Colonic mucosa (tissue), 4 donors: ENCODE data around the gene CLASP1. TPM values are rescaled to one million over a fixed set of nuclear protein-coding genes. Genes with fewer than 3 reads are reported as not detected.
"Not testable (repeated sequence)": the region's sequence is repeated elsewhere in the genome, so short reads cannot be mapped to it uniquely, and the experiment has no call there.

ENCODE experiments used
- DNase-seq: peaks from one replicate; pipeline ENCODE4 v3.0.0-alpha.2; 2020
- H3K27ac ChIP-seq: fragments of 200-600 bp; one replicate; pipeline ENCODE4 v1.8.0; 2021
- H3K27me3 ChIP-seq: fragments of 200-600 bp; one replicate; pipeline ENCODE4 v1.8.0; 2021
- H3K36me3 ChIP-seq: fragments of 200-600 bp; one replicate; pipeline ENCODE4 v1.8.0; 2021
- H3K4me1 ChIP-seq: fragments of 200-600 bp; one replicate; pipeline ENCODE4 v1.8.0; 2021; ENCODE audit warnings: mild to moderate bottlenecking
- H3K4me3 ChIP-seq: fragments of 200-600 bp; one replicate; pipeline ENCODE4 v1.8.0; 2021
- H3K9ac ChIP-seq, 2 donors: one replicate each; pipeline ENCODE4 v1.7.0; 2013; ENCODE audit warnings: control low read depth in 2 of 2, low read depth in 2 of 2, low read length in 2 of 2
- H3K9me3 ChIP-seq: fragments of 200-600 bp; one replicate; pipeline ENCODE4 v1.8.0; 2021
- intact Hi-C: fragments of 100-400 bp; cut with DNase I; formaldehyde crosslinking; loops from one replicate; pipeline ENCODE4 v1.14.1; 2022
- total RNA-seq, 2 donors: library from RNA; stranded (reverse); fragmentation: NEBNext Ultra II Directional in 1 of 2; extraction: Animal tissue kit (Norgen Biotek cat#: 25700) in 1 of 2; gene quantifications; one replicate each; pipeline ENCODE4 v1.2.1, GENCODE V29; 2021
- TF ChIP-seq, protein P1 (sequence below): fragments of 200-600 bp; IDR thresholded peaks from one replicate; pipeline ENCODE4 v1.8.0; 2022; ENCODE audit warnings: antibody characterized with exemption, mild to moderate bottlenecking
- donor health status: healthy.
- donor health status: DM: no; HTN: no; CAD: no.
- donor health status: DM: no; HTN: no; CAD: no.

Gene CLASP1
- total RNA-seq, 2 donors from 2014 or later, result 30.3 to 32.3 TPM

DNA sequence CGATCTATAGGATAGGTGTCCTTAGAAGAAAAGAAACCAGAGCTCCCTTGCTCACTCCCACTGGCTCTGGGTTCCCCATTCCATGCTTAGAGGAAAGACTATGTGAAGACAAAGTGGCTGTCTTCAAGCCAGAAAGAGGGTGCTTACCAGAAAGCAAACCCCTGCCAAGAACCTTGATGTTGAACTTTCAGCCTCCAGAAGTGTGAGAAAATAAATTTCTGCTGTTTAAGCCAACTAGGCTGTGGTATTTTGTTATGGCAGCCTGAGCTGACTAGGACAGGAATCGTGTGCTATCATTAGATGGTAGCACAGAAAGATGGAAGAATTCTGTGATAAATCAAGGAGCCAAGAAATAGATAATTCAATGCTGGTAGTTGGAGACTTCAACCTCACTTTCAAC, 344.3 kb downstream of the CLASP1 start:
- Histone ChIP-seq H3K9me3 (no peaks in the 10 kb centered on the region), H3K4me3 (no peak overlapping the region), H3K27ac (no peak overlapping the region), H3K27me3 (no peaks in the 10 kb centered on the region), H3K4me1 (no peaks in the 10 kb centered on the region), H3K36me3 (no peaks in the 10 kb centered on the region), H3K9ac (no peak overlapping the region)
- TF ChIP-seq, protein P1, sequence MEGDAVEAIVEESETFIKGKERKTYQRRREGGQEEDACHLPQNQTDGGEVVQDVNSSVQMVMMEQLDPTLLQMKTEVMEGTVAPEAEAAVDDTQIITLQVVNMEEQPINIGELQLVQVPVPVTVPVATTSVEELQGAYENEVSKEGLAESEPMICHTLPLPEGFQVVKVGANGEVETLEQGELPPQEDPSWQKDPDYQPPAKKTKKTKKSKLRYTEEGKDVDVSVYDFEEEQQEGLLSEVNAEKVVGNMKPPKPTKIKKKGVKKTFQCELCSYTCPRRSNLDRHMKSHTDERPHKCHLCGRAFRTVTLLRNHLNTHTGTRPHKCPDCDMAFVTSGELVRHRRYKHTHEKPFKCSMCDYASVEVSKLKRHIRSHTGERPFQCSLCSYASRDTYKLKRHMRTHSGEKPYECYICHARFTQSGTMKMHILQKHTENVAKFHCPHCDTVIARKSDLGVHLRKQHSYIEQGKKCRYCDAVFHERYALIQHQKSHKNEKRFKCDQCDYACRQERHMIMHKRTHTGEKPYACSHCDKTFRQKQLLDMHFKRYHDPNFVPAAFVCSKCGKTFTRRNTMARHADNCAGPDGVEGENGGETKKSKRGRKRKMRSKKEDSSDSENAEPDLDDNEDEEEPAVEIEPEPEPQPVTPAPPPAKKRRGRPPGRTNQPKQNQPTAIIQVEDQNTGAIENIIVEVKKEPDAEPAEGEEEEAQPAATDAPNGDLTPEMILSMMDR, result no peak
- DNase-seq, result no peak
- intact Hi-C loops, result no loop called here

DNA sequence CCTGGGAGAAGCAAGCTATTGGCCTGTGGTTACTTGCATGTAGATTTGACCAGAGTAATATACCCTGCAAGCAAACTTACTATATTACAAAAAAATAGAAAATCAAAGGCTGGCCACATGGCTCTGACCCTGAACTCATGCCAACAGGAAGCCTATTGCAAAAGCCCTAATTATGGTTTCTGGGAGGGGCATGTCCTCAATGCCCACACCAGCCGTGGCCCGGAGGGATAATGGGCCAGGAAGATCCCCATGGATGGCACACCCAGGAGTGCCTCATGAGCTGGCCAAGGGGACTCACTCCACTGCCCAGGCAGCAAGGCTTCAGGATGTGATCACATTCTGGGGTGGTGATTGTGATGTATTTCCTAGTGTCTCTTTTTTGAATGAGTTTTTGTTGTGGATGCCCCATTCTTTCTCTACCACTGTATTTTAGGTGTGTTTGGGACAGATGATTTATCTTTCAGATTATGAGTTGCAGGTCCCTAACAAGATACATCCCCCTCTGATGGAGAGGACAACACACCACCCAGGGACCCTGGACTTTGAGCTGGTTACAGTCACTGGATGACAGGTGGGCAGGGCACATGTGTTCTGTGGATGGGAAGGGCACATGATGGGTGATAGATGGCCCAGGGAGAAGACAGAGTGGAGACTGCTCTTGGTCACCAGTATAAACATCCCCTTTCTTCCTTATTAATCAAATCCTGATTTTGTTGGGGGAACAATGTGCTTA, 345.6 kb downstream of the CLASP1 start:
- DNase-seq, result peak; percentile 36
- H3K9me3 ChIP-seq, result no peaks in the 10 kb centered on the region
- no peak overlapping the region for H3K9ac ChIP-seq
- H3K4me1 ChIP-seq, result no peaks in the 10 kb centered on the region
- TF ChIP-seq, protein P1, result no peak
- no peak overlapping the region for H3K4me3 ChIP-seq
- H3K36me3 ChIP-seq, result no peaks in the 10 kb centered on the region
- no peak overlapping the region for H3K27ac ChIP-seq
- no peaks in the 10 kb centered on the region for H3K27me3 ChIP-seq
- intact Hi-C loops, result no loop called here

DNA sequence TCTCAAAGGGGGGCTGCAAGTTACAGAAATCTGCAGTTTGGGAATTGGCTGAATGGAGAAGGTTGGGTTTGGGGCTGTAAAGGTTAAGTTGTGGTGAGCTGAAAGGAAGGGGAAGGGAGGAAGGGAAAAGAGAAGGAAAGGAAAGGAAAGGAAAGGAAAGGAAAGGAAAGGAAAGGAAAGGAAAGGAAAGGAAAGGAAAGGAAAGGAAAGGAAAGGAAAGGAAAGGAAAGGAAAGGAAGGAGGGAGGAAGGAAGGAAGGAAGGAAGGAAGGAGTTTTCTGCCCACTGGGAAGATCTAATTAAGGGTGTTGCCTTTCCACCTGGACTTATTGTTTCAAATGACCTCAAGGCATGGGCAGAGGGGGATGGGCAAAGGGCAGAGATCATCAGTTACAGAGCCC, 348.1 kb downstream of the CLASP1 start:
- H3K9ac ChIP-seq, H3K27ac ChIP-seq, H3K36me3 ChIP-seq, H3K9me3 ChIP-seq, H3K4me3 ChIP-seq, intact Hi-C loops, H3K27me3 ChIP-seq, H3K4me1 ChIP-seq, DNase-seq: not testable (repeated sequence)

DNA sequence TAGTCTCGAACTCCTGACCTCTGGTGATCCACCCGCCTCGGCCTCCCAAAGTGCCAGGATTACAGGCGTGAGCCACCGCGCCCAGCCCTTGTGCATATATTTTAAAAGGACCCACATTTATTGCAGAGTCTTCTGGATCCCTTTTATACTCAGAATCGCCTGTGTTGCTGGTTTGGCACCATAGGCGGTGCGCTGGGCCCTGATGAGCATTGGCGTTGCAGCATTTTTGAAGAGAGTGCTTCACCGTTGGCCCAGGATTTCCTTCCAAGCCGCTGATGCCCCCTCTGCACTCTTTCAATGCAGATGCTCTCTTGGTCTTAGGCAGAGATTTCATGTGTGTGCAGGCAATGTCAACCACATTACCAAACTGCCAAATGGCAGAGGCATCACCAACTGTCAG, 350.8 kb downstream of the CLASP1 start:
- Histone ChIP-seq H3K9ac (no peak overlapping the region), H3K9me3 (no peaks in the 10 kb centered on the region), H3K27ac (no peak overlapping the region), H3K4me3 (no peak overlapping the region), H3K27me3 (no peaks in the 10 kb centered on the region), H3K36me3 (no peaks in the 10 kb centered on the region), H3K4me1 (peaks cover 3% of the 10 kb centered on the region)
- DNase-seq, result no peak
- TF ChIP-seq, protein P1, result no peak
- intact Hi-C loops, result no loop called here

DNA sequence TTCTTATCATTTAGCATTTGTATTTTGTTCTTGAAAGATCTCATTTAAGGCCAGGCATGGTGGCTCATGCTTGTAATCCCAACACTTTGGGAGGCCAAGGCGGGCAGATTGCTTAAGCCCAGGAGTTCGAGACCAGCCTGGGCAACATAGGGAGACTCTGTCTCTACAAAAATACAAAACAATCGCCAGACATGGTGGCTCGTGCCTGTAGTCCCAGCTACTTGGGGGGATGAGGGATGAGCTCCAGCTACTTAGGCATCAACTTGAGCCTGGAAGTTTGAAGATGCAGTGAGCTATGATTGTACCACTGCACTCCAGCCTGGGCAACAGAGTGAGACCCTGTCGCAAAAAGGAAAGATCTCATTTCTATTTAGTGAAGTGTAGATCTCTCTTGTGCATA, 351.4 kb downstream of the CLASP1 start:
- H3K36me3 ChIP-seq, intact Hi-C loops, H3K9ac ChIP-seq, H3K27me3 ChIP-seq, H3K9me3 ChIP-seq, H3K4me3 ChIP-seq, H3K4me1 ChIP-seq, H3K27ac ChIP-seq, DNase-seq: not testable (repeated sequence)

DNA sequence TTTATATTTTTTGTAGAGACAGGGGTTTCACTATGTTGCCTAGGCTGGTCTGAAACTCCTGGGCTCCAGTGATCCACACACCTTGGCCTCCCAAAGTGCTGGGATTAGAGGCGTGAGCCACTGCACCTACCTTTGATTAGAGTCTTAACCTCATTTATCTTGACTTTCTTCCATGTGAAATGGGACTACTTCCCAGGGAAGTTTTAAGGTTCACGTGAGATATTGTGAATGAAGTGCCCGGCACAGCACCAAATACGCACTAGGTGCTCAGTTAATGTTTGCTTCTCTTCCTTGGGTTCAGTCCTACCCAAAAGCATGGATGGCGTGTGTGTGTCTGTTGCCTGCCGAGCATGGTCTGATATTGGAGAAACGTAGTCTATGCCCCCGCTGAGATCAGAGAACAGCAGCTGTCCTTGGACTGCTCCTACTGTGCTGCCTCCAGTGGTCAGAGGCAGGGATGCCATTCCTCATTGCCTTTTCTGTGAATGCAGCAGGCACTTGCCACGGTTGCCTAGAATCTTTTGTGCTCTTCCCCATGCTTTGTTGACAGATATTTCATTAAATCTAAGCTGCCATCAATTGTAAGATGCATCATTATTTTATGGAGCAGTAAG, 351.9 kb downstream of the CLASP1 start:
- H3K9me3 ChIP-seq, result no peaks in the 10 kb centered on the region
- TF ChIP-seq, protein P1, result peak; percentile 58
- DNase-seq, result peak; percentile 57
- intact Hi-C loops, result no loop called here
- no peak overlapping the region for H3K9ac ChIP-seq
- H3K27ac ChIP-seq, result no peak overlapping the region
- no peaks in the 10 kb centered on the region for H3K36me3 ChIP-seq
- H3K4me1 ChIP-seq, result peaks cover 3% of the 10 kb centered on the region
- no peaks in the 10 kb centered on the region for H3K27me3 ChIP-seq
- H3K4me3 ChIP-seq, result no peak overlapping the region
